Activated naive CD4-positive, alpha-beta T cell treated with anti-CD3 and anti-CD28 coated beads, Interleukin-2, amount 50 U/mL, for 24 hours (primary cell): Measurements from ENCODE around the gene TIGD3.

Experiments used
- H3K27ac Mint-ChIP-seq: one replicate; pipeline ENCODE4 v1.8.0; 2021; ENCODE audit warnings: mild to moderate bottlenecking, mixed read lengths
- H3K27me3 Mint-ChIP-seq: one replicate; pipeline ENCODE4 v1.8.0; 2021; ENCODE audit warnings: mixed read lengths
- H3K36me3 Mint-ChIP-seq: one replicate; pipeline ENCODE4 v1.8.0; 2021; ENCODE audit warnings: mixed read lengths
- H3K4me1 Mint-ChIP-seq: one replicate; pipeline ENCODE4 v1.8.0; 2021; ENCODE audit warnings: mixed read lengths
- H3K4me3 Mint-ChIP-seq: one replicate; pipeline ENCODE4 v1.8.0; 2021; ENCODE audit warnings: mild to moderate bottlenecking, mixed read lengths
- H3K9me3 Mint-ChIP-seq: one replicate; pipeline ENCODE4 v1.8.0; 2021; ENCODE audit warnings: mixed read lengths

The TIGD3 gene

GRCh38 chr11:65354265-65355012 lies at the start of gene TIGD3:
TSS of gene TIGD3 (plus strand) at chr11:65354751. CDS start at chr11:65355809, 1,058 bp downstream.
- Mint-ChIP-seq H3K9me3 (no peaks in the 10 kb centered on the region), H3K36me3 (peaks cover 3% of the 10 kb centered on the region), H3K27me3 (no peaks in the 10 kb centered on the region), H3K4me3 (peak within 1 kb of the TSS; percentile 89), H3K27ac (peak within 1 kb of the TSS; percentile 71), H3K4me1 (peaks cover 14% of the 10 kb centered on the region)

GRCh38 chr11:65305501-65306268 lies 48.9 kb upstream of the TIGD3 start:
- Mint-ChIP-seq H3K36me3 (peaks cover 2% of the 10 kb centered on the region), H3K27me3 (no peaks in the 10 kb centered on the region), H3K9me3 (no peaks in the 10 kb centered on the region), H3K4me3 (no peak overlapping the region), H3K27ac (no peak overlapping the region), H3K4me1 (no peaks in the 10 kb centered on the region)

GRCh38 chr11:65307298-65308229 lies 47.0 kb upstream of the TIGD3 start:
- H3K27ac Mint-ChIP-seq = no peak overlapping the region
- H3K36me3 Mint-ChIP-seq = peaks cover 2% of the 10 kb centered on the region
- H3K27me3 Mint-ChIP-seq = no peaks in the 10 kb centered on the region
- no peaks in the 10 kb centered on the region for H3K4me1 Mint-ChIP-seq
- no peaks in the 10 kb centered on the region for H3K9me3 Mint-ChIP-seq
- H3K4me3 Mint-ChIP-seq = no peak overlapping the region

- Mint-ChIP-seq H3K27me3 (no peaks in the 10 kb centered on the region), H3K27ac (no peak overlapping the region), H3K36me3 (peaks cover 2% of the 10 kb centered on the region), H3K4me3 (no peak overlapping the region), H3K4me1 (no peaks in the 10 kb centered on the region), H3K9me3 (no peaks in the 10 kb centered on the region)
These were observed 46.2 kb upstream of the TIGD3 start for GRCh38 chr11:65308281-65308891.

GRCh38 chr11:65309006-65309405 lies 45.5 kb upstream of the TIGD3 start:
- H3K27ac Mint-ChIP-seq = peak overlapping the region; percentile 65
- no peaks in the 10 kb centered on the region for H3K9me3 Mint-ChIP-seq
- H3K27me3 Mint-ChIP-seq = no peaks in the 10 kb centered on the region
- no peak overlapping the region for H3K4me3 Mint-ChIP-seq
- H3K4me1 Mint-ChIP-seq = peaks cover under 1% of the 10 kb centered on the region
- H3K36me3 Mint-ChIP-seq = peaks cover 2% of the 10 kb centered on the region

- peaks cover 5% of the 10 kb centered on the region for H3K4me1 Mint-ChIP-seq
- H3K9me3 Mint-ChIP-seq = no peaks in the 10 kb centered on the region
- no peaks in the 10 kb centered on the region for H3K36me3 Mint-ChIP-seq
- H3K4me3 Mint-ChIP-seq = no peak overlapping the region
- H3K27ac Mint-ChIP-seq = no peak overlapping the region
- no peaks in the 10 kb centered on the region for H3K27me3 Mint-ChIP-seq
These were observed 44.3 kb upstream of the TIGD3 start for GRCh38 chr11:65310215-65310614.

- peaks cover 6% of the 10 kb centered on the region for H3K4me1 Mint-ChIP-seq
- H3K36me3 Mint-ChIP-seq = no peaks in the 10 kb centered on the region
- H3K9me3 Mint-ChIP-seq = no peaks in the 10 kb centered on the region
- no peak overlapping the region for H3K27ac Mint-ChIP-seq
- no peak overlapping the region for H3K4me3 Mint-ChIP-seq
- no peaks in the 10 kb centered on the region for H3K27me3 Mint-ChIP-seq
These were observed 43.8 kb upstream of the TIGD3 start for GRCh38 chr11:65310736-65311135.

- no peak overlapping the region for H3K4me3 Mint-ChIP-seq
- H3K4me1 Mint-ChIP-seq = peaks cover 9% of the 10 kb centered on the region
- H3K27me3 Mint-ChIP-seq = no peaks in the 10 kb centered on the region
- H3K36me3 Mint-ChIP-seq = no peaks in the 10 kb centered on the region
- no peaks in the 10 kb centered on the region for H3K9me3 Mint-ChIP-seq
- H3K27ac Mint-ChIP-seq = no peak overlapping the region
These were observed 43.3 kb upstream of the TIGD3 start for GRCh38 chr11:65311170-65311678.

GRCh38 chr11:65314501-65315203 lies 39.9 kb upstream of the TIGD3 start, which contains the start of gene CDC42EP2:
TSS of gene CDC42EP2 (plus strand) at chr11:65314866. CDS start at chr11:65320899, 6,033 bp downstream.
- H3K27me3 Mint-ChIP-seq = peaks cover 1% of the 10 kb centered on the region
- H3K9me3 Mint-ChIP-seq = no peaks in the 10 kb centered on the region
- peak within 1 kb of the TSS; percentile 41 for H3K27ac Mint-ChIP-seq
- peaks cover 9% of the 10 kb centered on the region for H3K4me1 Mint-ChIP-seq
- no peaks in the 10 kb centered on the region for H3K36me3 Mint-ChIP-seq
- H3K4me3 Mint-ChIP-seq = peak within 1 kb of the TSS; percentile 81

- Mint-ChIP-seq H3K27me3 (peaks cover 1% of the 10 kb centered on the region), H3K4me3 (peak overlapping the region; percentile 81), H3K36me3 (no peaks in the 10 kb centered on the region), H3K9me3 (no peaks in the 10 kb centered on the region), H3K27ac (peak overlapping the region; percentile 41), H3K4me1 (peaks cover 9% of the 10 kb centered on the region)
These were observed 39.2 kb upstream of the TIGD3 start for GRCh38 chr11:65315204-65315865.

- peak overlapping the region; percentile 81 for H3K4me3 Mint-ChIP-seq
- peaks cover 1% of the 10 kb centered on the region for H3K27me3 Mint-ChIP-seq
- H3K9me3 Mint-ChIP-seq = no peaks in the 10 kb centered on the region
- H3K36me3 Mint-ChIP-seq = no peaks in the 10 kb centered on the region
- H3K4me1 Mint-ChIP-seq = peaks cover 9% of the 10 kb centered on the region
- H3K27ac Mint-ChIP-seq = peak overlapping the region; percentile 41
These were observed 38.7 kb upstream of the TIGD3 start for GRCh38 chr11:65315866-65316226.

- Mint-ChIP-seq H3K27ac (peak overlapping the region; percentile 80), H3K4me1 (peaks cover 9% of the 10 kb centered on the region), H3K36me3 (no peaks in the 10 kb centered on the region), H3K27me3 (peaks cover 1% of the 10 kb centered on the region), H3K4me3 (no peak overlapping the region), H3K9me3 (no peaks in the 10 kb centered on the region)
These were observed 38.1 kb upstream of the TIGD3 start for GRCh38 chr11:65316227-65317024.

- Mint-ChIP-seq H3K4me1 (peaks cover 9% of the 10 kb centered on the region), H3K27ac (no peak overlapping the region), H3K9me3 (no peaks in the 10 kb centered on the region), H3K36me3 (no peaks in the 10 kb centered on the region), H3K27me3 (peaks cover 1% of the 10 kb centered on the region), H3K4me3 (peak overlapping the region; percentile 42)
These were observed 37.3 kb upstream of the TIGD3 start for GRCh38 chr11:65317025-65317786.
